Spinal cord (tissue), 10 donors: ENCODE measurements around the gene NDUFB7. TPM values are rescaled to one million over a fixed set of nuclear protein-coding genes. Genes with fewer than 3 reads are reported as not detected.
A peak's percentile ranks its signal among the peaks of the same experiment; 100 is the strongest.
"Not testable (repeated sequence)": the region's sequence is repeated elsewhere in the genome, so short reads cannot be mapped to it uniquely, and the experiment has no call there.

ENCODE experiments used
- DNase-seq, 6 donors: peaks; one replicate each; pipeline versions ENCODE4 v3.0.0 to v3.0.0-alpha.2; 2013 to 2015; ENCODE audit warnings: low spot score in 6 of 6, low read depth in 4 of 6
- H3K27ac ChIP-seq: one replicate; pipeline ENCODE4 v1.5.1; 2013; ENCODE audit warnings: low read depth, low read length, control low read depth
- H3K27me3 ChIP-seq: one replicate; pipeline ENCODE4 v1.6.1; 2013; ENCODE audit warnings: low read length; ENCODE audit not compliant: control insufficient read depth, insufficient read depth
- H3K36me3 ChIP-seq: one replicate; pipeline ENCODE4 v1.6.1; 2013; ENCODE audit warnings: low read length; ENCODE audit not compliant: control insufficient read depth, insufficient read depth
- H3K4me1 ChIP-seq: one replicate; pipeline ENCODE4 v1.6.1; 2013; ENCODE audit warnings: low read length; ENCODE audit not compliant: control insufficient read depth, insufficient read depth
- H3K4me3 ChIP-seq: one replicate; pipeline ENCODE4 v1.5.1; 2013; ENCODE audit warnings: low read depth, low read length, control low read depth
- H3K9me3 ChIP-seq: one replicate; pipeline ENCODE4 v1.6.1; 2013; ENCODE audit warnings: low read length; ENCODE audit not compliant: control insufficient read depth, insufficient read depth
- WGBS: methylation state at CpG from one replicate; pipeline ENCODE4 v1.1.5; 2013; ENCODE audit warnings: missing lambda C conversion rate; ENCODE audit not compliant: insufficient coverage; 5-methylcytosine and 5-hydroxymethylcytosine counted together
- polyA plus RNA-seq, 2 donors: library from polyadenylated mRNA; unstranded; fragments of 120-200 nt; gene quantifications; one replicate each; pipeline ENCODE4 v1.2.1, GENCODE V29; 2013; ENCODE audit not compliant: insufficient read length in 2 of 2
- total RNA-seq, 2 donors: library from RNA; depleted of rRNA in 1 of 2; stranded (reverse); fragments of 120-200 nt in 1 of 2; fragments of >200 nt in 1 of 2; gene quantifications; one replicate each; pipeline versions ENCODE4 v1.2.3 to v1.2.4, GENCODE V29; 2013 to 2014
- donor health status: healthy.

The NDUFB7 gene
- total and polyA plus RNA-seq, 4 donors = 143 to 310 (median 156) TPM

DNA sequence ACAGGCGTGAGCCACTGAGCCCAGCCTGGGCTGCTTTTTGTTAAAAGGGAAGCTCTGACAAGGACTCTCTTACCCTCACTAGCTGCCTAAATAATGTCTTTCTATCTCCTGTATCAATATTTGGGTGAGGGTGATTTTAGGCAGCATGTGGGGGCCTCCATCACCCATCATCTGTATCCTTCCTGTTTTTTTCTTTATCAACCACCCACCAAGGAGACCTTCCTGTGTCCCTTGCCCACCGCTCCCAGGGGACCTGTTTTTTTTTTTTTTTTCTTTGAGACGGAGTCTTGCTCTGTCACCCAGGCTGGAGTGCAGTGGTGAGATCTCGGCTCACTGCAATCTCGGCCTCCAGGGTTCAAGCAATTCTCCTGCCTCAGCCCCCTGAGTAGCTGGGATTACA, 5.4 kb upstream of the NDUFB7 start:
- WGBS = 86% methylated on average over 4 of the region's 5 CpGs
- Histone ChIP-seq H3K9me3 (no peaks in the 10 kb centered on the region), H3K27ac (no peak overlapping the region), H3K4me1 (peaks cover 2% of the 10 kb centered on the region), H3K27me3 (no peaks in the 10 kb centered on the region), H3K36me3 (no peaks in the 10 kb centered on the region), H3K4me3 (no peak overlapping the region)
- DNase-seq = no peak

- H3K4me3 ChIP-seq = no peak overlapping the region
- H3K9me3 ChIP-seq = no peaks in the 10 kb centered on the region
- no peak for DNase-seq
- no peak overlapping the region for H3K27ac ChIP-seq
- WGBS = 70% methylated on average over 3 of the region's 8 CpGs
- H3K36me3 ChIP-seq = peaks cover 2% of the 10 kb centered on the region
- H3K27me3 ChIP-seq = no peaks in the 10 kb centered on the region
- H3K4me1 ChIP-seq = peaks cover 7% of the 10 kb centered on the region
These were observed 4.5 kb upstream of the NDUFB7 start for GRCh38 chr19:14576363-14576762.

GRCh38 chr19:14575428-14575980, 3.6 kb upstream of the NDUFB7 start:
- WGBS = 76% methylated on average over 4 of the region's 6 CpGs
- Histone ChIP-seq H3K27ac (no peak overlapping the region), H3K4me3 (no peak overlapping the region), H3K36me3 (peaks cover 2% of the 10 kb centered on the region), H3K27me3 (no peaks in the 10 kb centered on the region), H3K4me1 (peaks cover 16% of the 10 kb centered on the region), H3K9me3 (no peaks in the 10 kb centered on the region)
- DNase-seq = no peak

- H3K9me3 ChIP-seq = no peaks in the 10 kb centered on the region
- no peaks in the 10 kb centered on the region for H3K27me3 ChIP-seq
- H3K4me3 ChIP-seq = peak overlapping the region; percentile 88
- H3K36me3 ChIP-seq = peaks cover 39% of the 10 kb centered on the region
- 50% methylated on average over 22 of the region's 22 CpGs for WGBS
- no peak overlapping the region for H3K27ac ChIP-seq
- no peak for DNase-seq
- H3K4me1 ChIP-seq = peaks cover 18% of the 10 kb centered on the region
These were observed 870 bp downstream of the NDUFB7 start for GRCh38 chr19:14570864-14571527.

- H3K9me3 ChIP-seq = no peaks in the 10 kb centered on the region
- DNase-seq = no peak
- no peak overlapping the region for H3K27ac ChIP-seq
- 85% methylated on average over 11 of the region's 11 CpGs for WGBS
- no peaks in the 10 kb centered on the region for H3K27me3 ChIP-seq
- peaks cover 22% of the 10 kb centered on the region for H3K4me1 ChIP-seq
- H3K4me3 ChIP-seq = no peak overlapping the region
- H3K36me3 ChIP-seq = peaks cover 75% of the 10 kb centered on the region
These were observed 4.8 kb downstream of the NDUFB7 start for GRCh38 chr19:14567079-14567478.

GRCh38 chr19:14566712-14567077, 5.2 kb downstream of the NDUFB7 start:
- Histone ChIP-seq H3K4me3 (no peak overlapping the region), H3K9me3 (no peaks in the 10 kb centered on the region), H3K4me1 (peaks cover 24% of the 10 kb centered on the region), H3K36me3 (peaks cover 79% of the 10 kb centered on the region), H3K27ac (no peak overlapping the region), H3K27me3 (no peaks in the 10 kb centered on the region)
- no peak for DNase-seq
- 88% methylated on average over 18 of the region's 18 CpGs for WGBS

DNA sequence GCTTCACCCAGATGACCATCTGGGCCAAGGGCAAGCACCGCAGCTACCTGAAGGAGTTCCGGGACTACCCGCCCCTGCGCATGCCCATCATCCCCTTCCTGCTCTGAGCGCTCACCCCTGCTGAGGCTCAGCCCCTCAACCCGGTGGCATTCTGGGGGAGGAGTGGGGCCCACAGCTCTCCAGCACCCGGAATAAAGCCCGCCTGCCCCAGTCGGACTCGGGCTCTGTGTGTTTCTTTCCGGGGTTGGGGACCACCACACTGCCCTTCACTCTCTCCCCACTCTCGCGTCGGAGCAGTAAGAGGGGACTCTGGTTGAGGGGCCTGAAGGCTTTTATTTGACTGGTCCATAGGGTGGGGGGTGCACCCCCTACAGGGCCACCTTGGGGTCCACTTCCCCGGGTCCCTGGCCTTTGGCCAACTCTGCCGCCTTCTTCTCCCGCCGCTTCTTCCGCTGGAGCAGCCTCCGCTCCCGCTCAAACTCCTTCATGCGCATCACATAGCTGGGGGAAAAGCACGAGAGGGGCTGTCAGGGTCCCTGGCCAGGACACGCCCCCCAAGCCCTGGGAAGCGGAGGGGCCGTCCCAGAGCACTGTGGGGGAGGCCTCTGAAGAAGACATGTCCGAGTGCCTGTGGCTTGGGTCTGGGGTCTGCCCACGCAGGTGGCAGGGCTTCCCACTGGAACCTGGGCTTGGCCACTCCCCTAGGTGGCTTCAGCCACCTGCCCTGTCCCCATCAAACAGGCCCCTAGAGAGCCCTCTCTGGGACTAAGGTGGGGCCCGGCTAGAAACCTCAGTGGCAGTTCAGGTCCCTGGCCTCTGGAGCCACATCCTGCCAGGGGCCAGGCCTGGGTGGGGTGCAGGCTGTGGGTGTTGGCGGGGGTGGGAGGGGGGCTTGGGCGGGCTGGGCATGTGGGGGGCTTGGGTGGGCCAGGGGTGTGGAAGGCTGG, 5.8 kb downstream of the NDUFB7 start:
- H3K27me3 ChIP-seq = no peaks in the 10 kb centered on the region
- no peak overlapping the region for H3K4me3 ChIP-seq
- H3K4me1 ChIP-seq = peaks cover 26% of the 10 kb centered on the region
- DNase-seq = no peak
- H3K27ac ChIP-seq = no peak overlapping the region
- H3K9me3 ChIP-seq = no peaks in the 10 kb centered on the region
- 83% methylated on average over 12 of the region's 31 CpGs for WGBS
- peaks cover 82% of the 10 kb centered on the region for H3K36me3 ChIP-seq

DNA sequence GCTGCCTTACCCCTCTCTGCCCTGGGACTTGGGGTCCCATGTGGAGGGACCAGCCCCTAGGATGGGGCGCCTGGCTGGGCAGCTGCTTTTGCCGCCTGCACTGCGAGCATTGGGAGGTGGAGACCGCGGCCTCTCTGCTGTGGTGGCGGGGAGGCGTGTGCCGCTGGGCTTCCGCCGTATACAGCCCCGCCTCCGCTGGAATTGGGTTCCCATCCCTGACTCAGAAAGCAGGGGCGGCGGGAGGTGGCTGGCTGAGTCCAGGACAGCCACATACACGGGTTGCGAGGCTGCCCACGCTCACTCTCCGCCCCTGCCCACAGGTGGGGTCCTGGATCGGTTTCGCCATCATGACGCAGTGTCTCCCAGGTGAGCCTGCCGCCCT, 6.6 kb downstream of the NDUFB7 start:
- H3K4me1 ChIP-seq = peaks cover 26% of the 10 kb centered on the region
- WGBS = 92% methylated on average over 22 of the region's 22 CpGs
- no peak overlapping the region for H3K27ac ChIP-seq
- DNase-seq = no peak
- peaks cover 84% of the 10 kb centered on the region for H3K36me3 ChIP-seq
- H3K4me3 ChIP-seq = no peak overlapping the region
- H3K9me3 ChIP-seq = no peaks in the 10 kb centered on the region
- no peaks in the 10 kb centered on the region for H3K27me3 ChIP-seq

- not testable (repeated sequence) for H3K4me3 ChIP-seq, DNase-seq, H3K9me3 ChIP-seq, H3K27ac ChIP-seq, H3K27me3 ChIP-seq
- WGBS = 71% methylated on average over 7 of the region's 22 CpGs
- peaks cover 87% of the 10 kb centered on the region for H3K36me3 ChIP-seq
- peaks cover 31% of the 10 kb centered on the region for H3K4me1 ChIP-seq
These were observed 7.1 kb downstream of the NDUFB7 start for GRCh38 chr19:14564652-14565297.
